A549 (cell line): ENCODE results near the gene KCNQ1OT1. TPM values are rescaled to one million over a fixed set of nuclear protein-coding genes. Genes with fewer than 3 reads are reported as not detected.

Experiments
- ATAC-seq, 2 experiments: fragments of 200-7000 bp in 1 of 2; fragments of >200 bp in 1 of 2; cut with Nextera tagmentation in 1 of 2; cut with Tn5 transposase in 1 of 2; 3 replicates each; pipeline versions ENCODE4 v1.8.0 to v1.9.1; 2018 to 2020; ENCODE audit warnings: mild to moderate bottlenecking in 1 of 2, moderate library complexity in 1 of 2
- CTCF ChIA-PET: fragments of 300-600 bp; sonication (Branson Sonifier 250); formaldehyde crosslinking; extraction: SDS; loops from one replicate; lab custom pipeline; 2021; ENCODE audit warnings: antibody characterized with exemption, inconsistent platforms; lab: Yijun Ruan, JAX
- POLR2A ChIA-PET: fragments of 350-600 bp; formaldehyde crosslinking; extraction: SDS; loops from one replicate; lab custom pipeline; 2021; ENCODE audit warnings: antibody characterized with exemption, inconsistent platforms; lab: Yijun Ruan, JAX
- DNase-seq, 2 experiments: peaks; one replicate each; pipeline versions ENCODE4 v3.0.0 to v3.0.0-alpha.2; 2011 to 2016; ENCODE audit warnings: low read depth in 1 of 2, low spot score in 1 of 2
- FAIRE-seq: peaks from 2 replicates; lab custom pipeline; 2011; peaks lifted over from hg19 to GRCh38; lab: Jason Lieb, UNC
- H3K27ac ChIP-seq, 2 experiments: fragments of >200 bp; sonication (Bioruptor Twin); formaldehyde crosslinking; 3 replicates each; pipeline ENCODE4 v1.5.1; 2016 to 2017
- H3K4me1 ChIP-seq: fragments of >200 bp; sonication (Bioruptor Twin); formaldehyde crosslinking; 3 replicates; pipeline ENCODE4 v1.6.1; 2016
- H3K4me2 ChIP-seq: fragments of >200 bp; sonication (Bioruptor Twin); formaldehyde crosslinking; 3 replicates; pipeline ENCODE4 v1.6.1; 2016
- H3K4me3 ChIP-seq: fragments of >200 bp; sonication (Bioruptor Twin); formaldehyde crosslinking; 3 replicates; pipeline ENCODE4 v1.5.1; 2016
- H3K9me3 ChIP-seq: fragments of >200 bp; sonication (Bioruptor Twin); formaldehyde crosslinking; 3 replicates; pipeline ENCODE4 v1.6.1; 2016
- ATOH8 ChIP-seq: fragments of 250-450 bp; sonication (Bioruptor Pico); IDR thresholded peaks from 2 replicates; pipeline ENCODE4 v1.5.0; 2020; ENCODE audit warnings: low read depth, mild to moderate bottlenecking, moderate library complexity
- BCL3 ChIP-seq: fragments of >200 bp; sonication (Bioruptor Twin); formaldehyde crosslinking; IDR thresholded peaks from 3 replicates; pipeline ENCODE4 v1.6.1; 2016
- BHLHE40 ChIP-seq: IDR thresholded peaks from 2 replicates; pipeline ENCODE4 v1.6.1; 2012; ENCODE audit warnings: low read depth, low read length, inconsistent platforms
- CEBPB ChIP-seq, 2 experiments: fragments of >200 bp in 1 of 2; sonication (Bioruptor Twin) in 1 of 2; formaldehyde crosslinking in 1 of 2; IDR thresholded peaks; 2 replicates each; pipeline ENCODE4 v1.6.1; 2012 to 2016
- CTCF ChIP-seq: fragments of >200 bp; sonication (Bioruptor Twin); formaldehyde crosslinking; IDR thresholded peaks from 3 replicates; pipeline ENCODE4 v1.5.1; 2016
- E2F6 ChIP-seq: IDR thresholded peaks from 2 replicates; pipeline ENCODE4 v1.6.1; 2012; ENCODE audit warnings: low read depth, borderline replicate concordance
- FOSB ChIP-seq: fragments of 250-450 bp; sonication (Bioruptor Pico); IDR thresholded peaks from 2 replicates; pipeline ENCODE4 v1.5.0; 2020; ENCODE audit warnings: mild to moderate bottlenecking, moderate library complexity
- FOSL2 ChIP-seq, 2 experiments: fragments of 450-650 bp in 1 of 2; fragments of >200 bp in 1 of 2; sonication (Bioruptor Twin) in 1 of 2; formaldehyde crosslinking; IDR thresholded peaks; 2 replicates each; pipeline versions ENCODE4 v1.5.0 to v1.6.1; 2016 to 2020; ENCODE audit warnings: mild to moderate bottlenecking in 1 of 2, moderate library complexity in 1 of 2
- HMGXB4 ChIP-seq: fragments of 250-450 bp; sonication (Bioruptor Pico); IDR thresholded peaks from 2 replicates; pipeline ENCODE4 v1.5.0; 2021; ENCODE audit warnings: mild to moderate bottlenecking, moderate library complexity, borderline replicate concordance
- HOXB13 ChIP-seq: fragments of 250-450 bp; sonication (Bioruptor Pico); IDR thresholded peaks from 2 replicates; pipeline ENCODE4 v1.5.0; 2020; ENCODE audit warnings: low read depth, mild to moderate bottlenecking, moderate library complexity
- HOXB5 ChIP-seq: fragments of 250-450 bp; sonication (Bioruptor Pico); IDR thresholded peaks from 2 replicates; pipeline ENCODE4 v1.5.0; 2020; ENCODE audit warnings: mild to moderate bottlenecking, moderate library complexity
- JUN ChIP-seq, 2 experiments: fragments of >200 bp; sonication (Bioruptor Twin); formaldehyde crosslinking; IDR thresholded peaks; 2 replicates in 1 of 2; 3 replicates in 1 of 2; pipeline ENCODE4 v1.6.1; 2016 to 2017
- KDM5A ChIP-seq: fragments of 200-600 bp; sonication (generic); IDR thresholded peaks from 2 replicates; pipeline ENCODE4 v1.6.1; 2016; ENCODE audit warnings: antibody characterized with exemption, mild to moderate bottlenecking
- MAX ChIP-seq: IDR thresholded peaks from 2 replicates; pipeline ENCODE4 v1.6.1; 2012
- MAZ ChIP-seq: fragments of 150-350 bp; IDR thresholded peaks from 2 replicates; pipeline ENCODE4 v1.6.1; 2014; ENCODE audit warnings: antibody characterized with exemption, low read depth, low read length, borderline replicate concordance
- MYC ChIP-seq: IDR thresholded peaks from 2 replicates; pipeline ENCODE4 v1.6.1; 2012; ENCODE audit warnings: mild to moderate bottlenecking, inconsistent platforms, low read length, improper control_type of control experiment, borderline replicate concordance
- PHF8 ChIP-seq: fragments of 200-600 bp; sonication (generic); IDR thresholded peaks from 2 replicates; pipeline ENCODE4 v1.6.1; 2016; ENCODE audit warnings: low read depth, mild to moderate bottlenecking, antibody characterized with exemption, moderate library complexity, borderline replicate concordance
- POLR2AphosphoS2 ChIP-seq: conservative IDR thresholded peaks from 2 replicates; pipeline ENCODE4 v1.6.1; 2012; ENCODE audit warnings: low read length, improper control_type of control experiment, inconsistent platforms
- RCOR1 ChIP-seq: fragments of 150-350 bp; IDR thresholded peaks from 2 replicates; pipeline ENCODE4 v1.6.1; 2014; ENCODE audit warnings: antibody characterized with exemption, low read length, low read depth
- RFX5 ChIP-seq: fragments of 450-650 bp; IDR thresholded peaks from 2 replicates; pipeline ENCODE4 v1.7.1; 2014; ENCODE audit warnings: antibody characterized with exemption, mild to moderate bottlenecking, moderate library complexity
- RNF2 ChIP-seq: fragments of 200-600 bp; sonication (generic); IDR thresholded peaks from 2 replicates; pipeline ENCODE4 v1.6.1; 2016; ENCODE audit warnings: low read depth, mild to moderate bottlenecking, antibody characterized with exemption, moderate library complexity, borderline replicate concordance
- TP53 ChIP-seq: fragments of 250-450 bp; sonication (Bioruptor Pico); IDR thresholded peaks from 2 replicates; pipeline ENCODE4 v1.5.0; 2021; ENCODE audit warnings: mild to moderate bottlenecking, moderate library complexity
- ZSCAN20 ChIP-seq: fragments of 250-450 bp; sonication (Bioruptor Pico); IDR thresholded peaks from 2 replicates; pipeline ENCODE4 v1.8.0; 2022; ENCODE audit warnings: mild to moderate bottlenecking, moderate library complexity
- WGBS: methylation state at CpG from one replicate; pipeline ENCODE4 v1.1.6; 2017; ENCODE audit errors: missing lambda C conversion rate; 5-methylcytosine and 5-hydroxymethylcytosine counted together
- polyA plus RNA-seq, 4 experiments: library from polyadenylated mRNA; depleted of rRNA in 3 of 4; stranded (reverse); fragments of >200 nt; fragmentation: RNase III in 1 of 4; extraction: RNeasy Plus Mini Kit Qiagen cat#74134 plus additional on column Dnase treatment in 1 of 4; gene quantifications; 2 replicates in 3 of 4; 3 replicates in 1 of 4; pipeline ENCODE4 v1.2.3, GENCODE V29; 2011 to 2017
- TF ChIP-seq, protein P1 (sequence below): IDR thresholded peaks from 2 replicates; pipeline ENCODE4 v1.6.1; 2012
- TF ChIP-seq, protein P2 (sequence below): fragments of 150-350 bp; IDR thresholded peaks from 2 replicates; pipeline ENCODE4 v1.6.1; 2014; ENCODE audit warnings: low read depth, mild to moderate bottlenecking, low read length

KCNQ1OT1 gene
- polyA plus RNA-seq, 2 of the 4 experiments (the other 2 are of a cell fraction): 0.03 to 0.13 TPM

GRCh38 chr11:2707736-2708135 is 7.9 kb upstream of the KCNQ1OT1 start:
- TF ChIP-seq PHF8 (no peak), MYC (no peak), HOXB13 (no peak), KDM5A (no peak), JUN (IDR thresholded peaks at IDR 0.05) (no peak), TP53 (CRISPR knock-in tag) (no peak), RCOR1 (no peak), ZSCAN20 (no peak), RFX5 (no peak), CTCF (no peak), RNF2 (no peak), ATOH8 (CRISPR knock-in tag) (no peak), MAX (no peak), HMGXB4 (CRISPR knock-in tag) (no peak), CEBPB (IDR thresholded peaks at IDR 0.05) (no peak), FOSB (CRISPR knock-in tag) (no peak), BCL3 (no peak)
- TF ChIP-seq, protein P1, sequence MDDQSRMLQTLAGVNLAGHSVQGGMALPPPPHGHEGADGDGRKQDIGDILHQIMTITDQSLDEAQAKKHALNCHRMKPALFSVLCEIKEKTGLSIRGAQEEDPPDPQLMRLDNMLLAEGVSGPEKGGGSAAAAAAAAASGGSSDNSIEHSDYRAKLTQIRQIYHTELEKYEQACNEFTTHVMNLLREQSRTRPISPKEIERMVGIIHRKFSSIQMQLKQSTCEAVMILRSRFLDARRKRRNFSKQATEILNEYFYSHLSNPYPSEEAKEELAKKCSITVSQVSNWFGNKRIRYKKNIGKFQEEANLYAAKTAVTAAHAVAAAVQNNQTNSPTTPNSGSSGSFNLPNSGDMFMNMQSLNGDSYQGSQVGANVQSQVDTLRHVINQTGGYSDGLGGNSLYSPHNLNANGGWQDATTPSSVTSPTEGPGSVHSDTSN: no peak
- TF ChIP-seq, all 56 proteins: peak for 0
- CTCF ChIA-PET: interaction anchor here (1.0 to 2.0 kb wide), 4 partner anchors 12 to 20 kb away, joined by 3 to 10 read pairs (median 4); no protein-coding TSS in a partner anchor
- POLR2A ChIA-PET: no interaction called here
- no peaks in the 10 kb centered on the region for H3K9me3 ChIP-seq
- 53% methylated on average over 6 of the region's 7 CpGs for WGBS
- no peaks in the 10 kb centered on the region for H3K4me1 ChIP-seq
- no peak for FAIRE-seq
- ATAC-seq: no peak; a peak in 1 of 6 replicates
- H3K27ac ChIP-seq: no peak overlapping the region
- no peak overlapping the region for H3K4me3 ChIP-seq
- no peak overlapping the region for H3K4me2 ChIP-seq
- DNase-seq: no peak

DNA sequence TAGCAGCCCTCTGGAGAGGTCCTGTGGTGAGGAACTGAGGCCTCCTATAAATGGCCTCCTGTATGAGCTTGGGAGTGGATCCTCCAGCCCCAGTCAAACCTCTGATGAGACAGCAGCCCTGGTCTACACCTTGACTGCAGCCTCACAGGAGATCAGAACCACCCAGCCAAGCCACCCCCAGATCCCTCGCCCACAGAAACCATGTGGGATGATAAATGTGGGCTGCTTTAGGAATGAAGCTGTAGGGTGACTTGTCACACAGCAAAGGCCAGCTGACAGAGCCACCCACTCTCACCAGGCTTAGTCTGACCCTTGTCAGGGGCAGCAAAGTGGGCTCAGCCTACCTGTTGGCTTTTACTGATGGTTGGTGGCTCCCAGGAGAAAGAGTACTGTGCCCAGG is 6.5 kb upstream of the KCNQ1OT1 start:
- DNase-seq: no peak
- no peak for ATAC-seq
- no CpG with 5 or more reads among the region's 1 CpG for WGBS
- FAIRE-seq: no peak
- Histone ChIP-seq H3K9me3 (no peaks in the 10 kb centered on the region), H3K27ac (no peak overlapping the region), H3K4me1 (no peaks in the 10 kb centered on the region), H3K4me3 (no peak overlapping the region), H3K4me2 (no peak overlapping the region)
- ChIA-PET POLR2A (no interaction called here), CTCF (interaction anchor here (0.9 kb wide), 1 partner anchor 175 kb away, joined by 3 read pairs; no protein-coding TSS in a partner anchor)
- TF ChIP-seq, protein P2, sequence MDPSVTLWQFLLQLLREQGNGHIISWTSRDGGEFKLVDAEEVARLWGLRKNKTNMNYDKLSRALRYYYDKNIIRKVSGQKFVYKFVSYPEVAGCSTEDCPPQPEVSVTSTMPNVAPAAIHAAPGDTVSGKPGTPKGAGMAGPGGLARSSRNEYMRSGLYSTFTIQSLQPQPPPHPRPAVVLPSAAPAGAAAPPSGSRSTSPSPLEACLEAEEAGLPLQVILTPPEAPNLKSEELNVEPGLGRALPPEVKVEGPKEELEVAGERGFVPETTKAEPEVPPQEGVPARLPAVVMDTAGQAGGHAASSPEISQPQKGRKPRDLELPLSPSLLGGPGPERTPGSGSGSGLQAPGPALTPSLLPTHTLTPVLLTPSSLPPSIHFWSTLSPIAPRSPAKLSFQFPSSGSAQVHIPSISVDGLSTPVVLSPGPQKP: no peak
- TF ChIP-seq POLR2AphosphoS2: no peak
- TF ChIP-seq E2F6: no peak
- no peak for TF ChIP-seq MAZ
- no peak for TF ChIP-seq FOSL2 (IDR thresholded peaks at IDR 0.05)
- TF ChIP-seq FOSL2 (CRISPR knock-in tag; IDR thresholded peaks at IDR 0.05): no peak
- no peak for TF ChIP-seq MAX
- TF ChIP-seq HOXB5 (CRISPR knock-in tag): no peak
- TF ChIP-seq BHLHE40: no peak
- TF ChIP-seq, protein P1: no peak
